K562 (cell line): ENCODE results near the gene CYSTM1. TPM values are rescaled to one million over a fixed set of nuclear protein-coding genes. Genes with fewer than 3 reads are reported as not detected.
A peak's percentile ranks its signal among the peaks of the same experiment; 100 is the strongest.

Experiments
- CUX1 ChIP-seq: fragments of 200-800 bp; sonication (Bioruptor generic); IDR thresholded peaks from 2 replicates; pipeline ENCODE4 v1.6.1; 2016; ENCODE audit warnings: missing genetic modification characterization, missing compliant biosample characterization
- HES1 ChIP-seq: fragments of 450-650 bp; IDR thresholded peaks from 2 replicates; pipeline ENCODE4 v1.6.1; 2016; ENCODE audit warnings: low read depth, mild to moderate bottlenecking, moderate library complexity
- IRF1 ChIP-seq: sonication (generic); formaldehyde crosslinking; IDR thresholded peaks from 2 replicates; pipeline ENCODE4 v1.8.0; 2022; ENCODE audit warnings: missing genetic modification reagents, mild to moderate bottlenecking, borderline replicate concordance
- KHSRP ChIP-seq: fragments of 450-650 bp; IDR thresholded peaks from 2 replicates; pipeline ENCODE4 v1.6.1; 2017
- NCOA1 ChIP-seq: fragments of 450-650 bp; IDR thresholded peaks from 2 replicates; pipeline ENCODE4 v1.6.1; 2016; ENCODE audit warnings: low read depth
- PCBP1 ChIP-seq: fragments of 200-400 bp; formaldehyde crosslinking; IDR thresholded peaks from 2 replicates; pipeline ENCODE4 v1.6.1; 2018; ENCODE audit warnings: mild to moderate bottlenecking, low read depth, low read length; ENCODE audit not compliant: poor library complexity, severe bottlenecking
- SIX5 ChIP-seq, 2 experiments: IDR thresholded peaks; 2 replicates each; pipeline ENCODE4 v1.6.1; 2011; ENCODE audit warnings: low read length in 2 of 2, borderline replicate concordance in 1 of 2, low read depth in 1 of 2, mild to moderate bottlenecking in 1 of 2, moderate library complexity in 1 of 2; ENCODE audit not compliant: insufficient read depth in 1 of 2
- SRSF1 ChIP-seq: fragments of 200-400 bp; formaldehyde crosslinking; IDR thresholded peaks from 2 replicates; pipeline ENCODE4 v1.6.1; 2017; ENCODE audit warnings: mild to moderate bottlenecking, low read depth, low read length, moderate library complexity
- STAT5A ChIP-seq: IDR thresholded peaks from 2 replicates; pipeline ENCODE4 v1.6.1; 2012; ENCODE audit warnings: low read length, inconsistent platforms, borderline replicate concordance
- SUPT5H ChIP-seq: fragments of 450-650 bp; IDR thresholded peaks from 2 replicates; pipeline ENCODE4 v1.6.1; 2016
- TCF3 ChIP-seq: sonication (generic); formaldehyde crosslinking; IDR thresholded peaks from 2 replicates; pipeline ENCODE4 v1.4.0; 2020; ENCODE audit warnings: mild to moderate bottlenecking, missing genetic modification reagents
- TSHZ1 ChIP-seq: fragments of 250-450 bp; sonication (Bioruptor Pico); IDR thresholded peaks from 2 replicates; pipeline ENCODE4 v1.4.0; 2020; ENCODE audit warnings: mild to moderate bottlenecking, moderate library complexity
- ZNF140 ChIP-seq: fragments of 250-450 bp; sonication (Bioruptor Pico); IDR thresholded peaks from 2 replicates; pipeline ENCODE4 v1.8.0; 2021; ENCODE audit warnings: moderate library complexity, mild to moderate bottlenecking, inconsistent platforms
- ZNF143 ChIP-seq: sonication (generic); formaldehyde crosslinking; IDR thresholded peaks from 2 replicates; pipeline ENCODE4 v1.9.0; 2022; ENCODE audit warnings: mild to moderate bottlenecking, missing genetic modification reagents
- ZNF24 ChIP-seq: fragments of 450-650 bp; IDR thresholded peaks from 2 replicates; pipeline ENCODE4 v1.6.1; 2016
- ZNF589 ChIP-seq: fragments of 200-800 bp; sonication (Bioruptor generic); IDR thresholded peaks from 2 replicates; pipeline ENCODE4 v1.6.1; 2016; ENCODE audit warnings: low read depth, missing genetic modification characterization, missing compliant biosample characterization
- polyA plus RNA-seq, 8 experiments: library from polyadenylated mRNA; depleted of rRNA in 4 of 8; stranded (reverse) in 5 of 8; unstranded in 3 of 8; fragments of >200 nt; fragmentation: Nextera tagmentation in 2 of 8; fragmentation: Illumina TruSeq in 1 of 8; extraction: Ambion mirVana in 2 of 8; extraction: Trizol in 1 of 8; gene quantifications; 2 replicates each; pipeline versions ENCODE4 v1.2.1 to v1.2.3, GENCODE V29; 2011 to 2014; ENCODE audit warnings: inconsistent platforms in 1 of 8, missing spikeins in 1 of 8
- total RNA-seq, 7 experiments: library from RNA; depleted of rRNA in 6 of 7; stranded (reverse); fragments of >200 nt in 6 of 7; fragmentation: Illumina TruSeq in 2 of 7; extraction: Trizol in 2 of 7; gene quantifications; 2 replicates each; pipeline versions ENCODE4 v1.2.1 to v1.2.3, GENCODE V29; 2011 to 2021; ENCODE audit warnings: low replicate concordance in 1 of 7

Gene CYSTM1
- total and polyA plus RNA-seq, 9 of the 15 experiments (the other 6 are each of a cell fraction or from before 2014, with no cell fraction given) = 76.1 to 422 (median 108) TPM

- TF ChIP-seq IRF1 (CRISPR knock-in tag) (no peak), SIX5 (IDR thresholded peaks at IDR 0.05; ENCODE audit: borderline replicate concordance in 1 of 2, insufficient read depth in 1 of 2, low read depth in 1 of 2, low read length in 2 of 2) (no peak), PCBP1 (no peak), ZNF140 (CRISPR knock-in tag) (no peak), STAT5A (no peak), NCOA1 (0 out of 2 replicates have a peak, but pooled peaks have one; percentile 51), CUX1 (CRISPR knock-in tag) (no peak), TSHZ1 (no peak), ZNF589 (CRISPR knock-in tag) (no peak), ZNF143 (CRISPR knock-in tag) (no peak), SRSF1 (no peak), ZNF24 (no peak), SUPT5H (peak; percentile 36; the same call in 1 of the 2 replicates), KHSRP (0 out of 2 replicates have a peak, but pooled peaks have one; percentile 24), HES1 (no peak), TCF3 (0 out of 2 replicates have a peak, but pooled peaks have one; percentile 5)
Observed at GRCh38 chr5:140176031-140176387, 1.0 kb downstream of the CYSTM1 start (continued).
